Activated CD8-positive, alpha-beta memory T cell treated with anti-CD3 and anti-CD28 coated beads for 4 hours (primary cell): ENCODE data around the gene STRADA.

Experiments used
- DNase-seq, 2 donors: peaks; one replicate each; pipeline ENCODE4 v3.0.0-alpha.2; 2020; ENCODE audit warnings: low read depth in 2 of 2

The STRADA gene

GRCh38 chr17:63741408-63742173, at the start of gene STRADA:
STRADA (minus strand) TSS chr17:63741799; CDS start chr17:63728369, 13,430 bp downstream.
- peak; percentile 98 for DNase-seq

- DNase-seq, result no peak
Observed at GRCh38 chr17:63790057-63790456, 48.5 kb upstream of the STRADA start.

- no peak for DNase-seq
Observed at GRCh38 chr17:63786971-63787711, 45.5 kb upstream of the STRADA start.

GRCh38 chr17:63786117-63786516, 44.5 kb upstream of the STRADA start:
- no peak for DNase-seq

GRCh38 chr17:63785556-63785955, 44.0 kb upstream of the STRADA start:
- no peak for DNase-seq

- no peak for DNase-seq
Observed at GRCh38 chr17:63783522-63783921, 41.9 kb upstream of the STRADA start.

- DNase-seq, result no peak
Observed at GRCh38 chr17:63780928-63781327, 39.3 kb upstream of the STRADA start.

GRCh38 chr17:63780507-63780906, 38.9 kb upstream of the STRADA start:
- no peak for DNase-seq

GRCh38 chr17:63775420-63775819, 33.8 kb upstream of the STRADA start:
- DNase-seq, result no peak

GRCh38 chr17:63774969-63775265, 33.3 kb upstream of the STRADA start:
- no peak for DNase-seq

- DNase-seq, result peak; percentile 11 to 83
Observed at GRCh38 chr17:63774141-63774968, 32.8 kb upstream of the STRADA start, which contains the start of gene DDX42. DDX42 (plus strand) TSS chr17:63774170; CDS start chr17:63787050, 12,880 bp downstream.

GRCh38 chr17:63773272-63774140, 31.9 kb upstream of the STRADA start, which contains the start of gene CCDC47:
CCDC47 (minus strand) TSS chr17:63773597; CDS start chr17:63766175, 7,422 bp downstream.
- peak; percentile 97 for DNase-seq

- DNase-seq, result no peak
Observed at GRCh38 chr17:63772801-63773271, 31.2 kb upstream of the STRADA start.

GRCh38 chr17:63768433-63768832, 26.8 kb upstream of the STRADA start:
- no peak for DNase-seq

GRCh38 chr17:63766754-63767153, 25.2 kb upstream of the STRADA start:
- DNase-seq, result no peak

GRCh38 chr17:63764716-63765115, 23.1 kb upstream of the STRADA start:
- no peak for DNase-seq

- no peak for DNase-seq
Observed at GRCh38 chr17:63762161-63763078, 20.8 kb upstream of the STRADA start.

GRCh38 chr17:63760771-63761539, 19.4 kb upstream of the STRADA start:
- DNase-seq, result no peak

GRCh38 chr17:63758428-63758827, 16.8 kb upstream of the STRADA start:
- DNase-seq, result no peak
